PFSK-1 (cell line): Measurements from ENCODE around the gene ARHGEF10L.

Experiments used
- FOXP2 ChIP-seq: optimal IDR thresholded peaks from 2 replicates; pipeline ENCODE3; 2011; ENCODE audit warnings: borderline replicate concordance, control low read depth, inconsistent platforms; ENCODE audit not compliant: insufficient read depth; ENCODE audit errors: extremely low read length, extremely low read depth
- POLR2AphosphoS5 ChIP-seq: IDR thresholded peaks from 2 replicates; pipeline ENCODE4 v1.6.1; 2012; ENCODE audit warnings: low read depth, mild to moderate bottlenecking, control low read depth, low read length, moderate library complexity
- SIN3A ChIP-seq: IDR thresholded peaks from 2 replicates; pipeline ENCODE4 v1.6.1; 2012; ENCODE audit warnings: mild to moderate bottlenecking, low read length, moderate library complexity, borderline replicate concordance; ENCODE audit not compliant: insufficient read depth
- TAF1 ChIP-seq: IDR thresholded peaks from 2 replicates; pipeline ENCODE4 v1.6.1; 2012; ENCODE audit warnings: low read length, control low read depth, borderline replicate concordance; ENCODE audit not compliant: insufficient read depth
- TF ChIP-seq, protein P1 (sequence below), 2 experiments: IDR thresholded peaks; 2 replicates each; pipeline versions ENCODE4 v1.6.1 to v1.8.0; 2011 to 2012; ENCODE audit warnings: low read depth in 2 of 2, low read length in 2 of 2, control low read depth in 1 of 2, inconsistent platforms in 1 of 2, mild to moderate bottlenecking in 1 of 2, moderate library complexity in 1 of 2; ENCODE audit not compliant: insufficient read depth in 1 of 2

Gene ARHGEF10L

GRCh38 chr1:17671314-17671705 lies 131.8 kb downstream of the ARHGEF10L start:
- TF ChIP-seq, protein P1, sequence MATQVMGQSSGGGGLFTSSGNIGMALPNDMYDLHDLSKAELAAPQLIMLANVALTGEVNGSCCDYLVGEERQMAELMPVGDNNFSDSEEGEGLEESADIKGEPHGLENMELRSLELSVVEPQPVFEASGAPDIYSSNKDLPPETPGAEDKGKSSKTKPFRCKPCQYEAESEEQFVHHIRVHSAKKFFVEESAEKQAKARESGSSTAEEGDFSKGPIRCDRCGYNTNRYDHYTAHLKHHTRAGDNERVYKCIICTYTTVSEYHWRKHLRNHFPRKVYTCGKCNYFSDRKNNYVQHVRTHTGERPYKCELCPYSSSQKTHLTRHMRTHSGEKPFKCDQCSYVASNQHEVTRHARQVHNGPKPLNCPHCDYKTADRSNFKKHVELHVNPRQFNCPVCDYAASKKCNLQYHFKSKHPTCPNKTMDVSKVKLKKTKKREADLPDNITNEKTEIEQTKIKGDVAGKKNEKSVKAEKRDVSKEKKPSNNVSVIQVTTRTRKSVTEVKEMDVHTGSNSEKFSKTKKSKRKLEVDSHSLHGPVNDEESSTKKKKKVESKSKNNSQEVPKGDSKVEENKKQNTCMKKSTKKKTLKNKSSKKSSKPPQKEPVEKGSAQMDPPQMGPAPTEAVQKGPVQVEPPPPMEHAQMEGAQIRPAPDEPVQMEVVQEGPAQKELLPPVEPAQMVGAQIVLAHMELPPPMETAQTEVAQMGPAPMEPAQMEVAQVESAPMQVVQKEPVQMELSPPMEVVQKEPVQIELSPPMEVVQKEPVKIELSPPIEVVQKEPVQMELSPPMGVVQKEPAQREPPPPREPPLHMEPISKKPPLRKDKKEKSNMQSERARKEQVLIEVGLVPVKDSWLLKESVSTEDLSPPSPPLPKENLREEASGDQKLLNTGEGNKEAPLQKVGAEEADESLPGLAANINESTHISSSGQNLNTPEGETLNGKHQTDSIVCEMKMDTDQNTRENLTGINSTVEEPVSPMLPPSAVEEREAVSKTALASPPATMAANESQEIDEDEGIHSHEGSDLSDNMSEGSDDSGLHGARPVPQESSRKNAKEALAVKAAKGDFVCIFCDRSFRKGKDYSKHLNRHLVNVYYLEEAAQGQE (IDR thresholded peaks at IDR 0.05; ENCODE audit: insufficient read depth in 1 of 2, low read depth in 2 of 2, low read length in 2 of 2): no peak
- TF ChIP-seq TAF1: no peak
- no peak for TF ChIP-seq SIN3A
- TF ChIP-seq POLR2AphosphoS5: no peak
- TF ChIP-seq FOXP2: no peak

- no peak for TF ChIP-seq POLR2AphosphoS5
- no peak for TF ChIP-seq TAF1
- TF ChIP-seq, protein P1 (IDR thresholded peaks at IDR 0.05; ENCODE audit: insufficient read depth in 1 of 2, low read depth in 2 of 2, low read length in 2 of 2): no peak
- no peak for TF ChIP-seq FOXP2
- no peak for TF ChIP-seq SIN3A
Measured at GRCh38 chr1:17671741-17672140, 132.2 kb downstream of the ARHGEF10L start.

DNA sequence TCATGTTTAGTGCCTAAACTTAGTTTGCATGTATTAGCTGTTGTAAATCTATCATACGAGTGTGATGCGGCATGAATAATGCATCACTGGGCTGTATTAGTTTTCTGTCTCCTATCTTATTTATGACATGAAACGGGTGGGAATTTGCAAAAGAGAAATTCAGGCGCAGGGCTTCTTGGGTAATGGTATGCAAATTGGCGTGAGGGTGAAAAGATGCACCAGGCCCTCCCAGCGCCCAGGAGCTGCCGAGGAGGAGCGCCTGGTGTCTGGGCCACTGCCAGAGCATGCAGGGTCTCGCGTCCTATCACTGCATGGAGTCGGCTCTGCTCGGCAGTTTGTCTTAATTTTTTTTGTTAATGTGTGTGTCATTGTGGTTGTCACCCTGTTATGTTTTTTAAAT lies 132.7 kb downstream of the ARHGEF10L start:
- TF ChIP-seq TAF1: no peak
- no peak for TF ChIP-seq FOXP2
- TF ChIP-seq POLR2AphosphoS5: no peak
- no peak for TF ChIP-seq SIN3A
- TF ChIP-seq, protein P1 (IDR thresholded peaks at IDR 0.05; ENCODE audit: insufficient read depth in 1 of 2, low read depth in 2 of 2, low read length in 2 of 2): no peak

- no peak for TF ChIP-seq TAF1
- TF ChIP-seq, protein P1 (IDR thresholded peaks at IDR 0.05; ENCODE audit: insufficient read depth in 1 of 2, low read depth in 2 of 2, low read length in 2 of 2): no peak
- TF ChIP-seq FOXP2: no peak
- TF ChIP-seq SIN3A: no peak
- TF ChIP-seq POLR2AphosphoS5: no peak
Measured at GRCh38 chr1:17673329-17674072, 134.0 kb downstream of the ARHGEF10L start.
